ENCODE measurements around the gene AGGF1. TPM values are rescaled to one million over a fixed set of nuclear protein-coding genes. Genes with fewer than 3 reads are reported as not detected.
"Not testable (repeated sequence)": the region's sequence is repeated elsewhere in the genome, so short reads cannot be mapped to it uniquely, and the experiment has no call there.

Gene AGGF1
- total RNA-seq, 1 donor from 2014 or later, result 23.7 TPM

- Mint-ChIP-seq H3K4me3 (ENCODE audit: unreplicated experiment) (peak overlapping the region; percentile 61), H3K4me1 (ENCODE audit: unreplicated experiment) (peaks cover 13% of the 10 kb centered on the region), H3K27me3 (ENCODE audit: unreplicated experiment) (no peaks in the 10 kb centered on the region), H3K36me3 (ENCODE audit: unreplicated experiment) (peaks cover 21% of the 10 kb centered on the region), H3K27ac (ENCODE audit: unreplicated experiment) (peak overlapping the region; percentile 46), H3K9me3 (ENCODE audit: unreplicated experiment) (no peaks in the 10 kb centered on the region)
- TF ChIP-seq, protein P1, sequence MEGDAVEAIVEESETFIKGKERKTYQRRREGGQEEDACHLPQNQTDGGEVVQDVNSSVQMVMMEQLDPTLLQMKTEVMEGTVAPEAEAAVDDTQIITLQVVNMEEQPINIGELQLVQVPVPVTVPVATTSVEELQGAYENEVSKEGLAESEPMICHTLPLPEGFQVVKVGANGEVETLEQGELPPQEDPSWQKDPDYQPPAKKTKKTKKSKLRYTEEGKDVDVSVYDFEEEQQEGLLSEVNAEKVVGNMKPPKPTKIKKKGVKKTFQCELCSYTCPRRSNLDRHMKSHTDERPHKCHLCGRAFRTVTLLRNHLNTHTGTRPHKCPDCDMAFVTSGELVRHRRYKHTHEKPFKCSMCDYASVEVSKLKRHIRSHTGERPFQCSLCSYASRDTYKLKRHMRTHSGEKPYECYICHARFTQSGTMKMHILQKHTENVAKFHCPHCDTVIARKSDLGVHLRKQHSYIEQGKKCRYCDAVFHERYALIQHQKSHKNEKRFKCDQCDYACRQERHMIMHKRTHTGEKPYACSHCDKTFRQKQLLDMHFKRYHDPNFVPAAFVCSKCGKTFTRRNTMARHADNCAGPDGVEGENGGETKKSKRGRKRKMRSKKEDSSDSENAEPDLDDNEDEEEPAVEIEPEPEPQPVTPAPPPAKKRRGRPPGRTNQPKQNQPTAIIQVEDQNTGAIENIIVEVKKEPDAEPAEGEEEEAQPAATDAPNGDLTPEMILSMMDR (IDR thresholded peaks at IDR 0.05), result no peak
- no peak for DNase-seq (ENCODE audit: extremely low spot score, unreplicated experiment)
Measured at GRCh38 chr5:77077829-77078176, 47.6 kb downstream of the AGGF1 start.

DNA sequence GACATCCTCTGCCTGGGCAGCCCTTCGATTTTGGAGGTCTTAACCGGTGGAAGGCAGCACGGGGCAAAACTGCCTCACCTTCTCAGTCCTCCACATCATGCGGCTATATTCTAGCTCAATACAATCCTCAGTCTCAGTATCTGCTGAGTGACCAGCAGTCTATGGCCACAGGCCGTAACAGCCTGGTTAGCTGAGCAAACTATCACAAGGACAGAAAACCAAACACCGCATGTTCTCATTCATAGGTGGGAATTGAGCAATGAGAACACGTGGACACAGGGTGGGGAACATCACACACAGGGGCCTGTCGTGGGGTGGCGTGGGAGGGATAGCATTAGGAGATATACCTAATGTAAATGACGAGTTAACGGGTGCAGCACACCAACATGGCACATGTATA, 50.3 kb downstream of the AGGF1 start:
- Mint-ChIP-seq H3K4me1 (ENCODE audit: unreplicated experiment) (peaks cover 23% of the 10 kb centered on the region), H3K36me3 (ENCODE audit: unreplicated experiment) (peaks cover 27% of the 10 kb centered on the region)
- DNase-seq (ENCODE audit: extremely low spot score, unreplicated experiment); H3K27me3 Mint-ChIP-seq (ENCODE audit: unreplicated experiment); H3K27ac Mint-ChIP-seq (ENCODE audit: unreplicated experiment); H3K4me3 Mint-ChIP-seq (ENCODE audit: unreplicated experiment); H3K9me3 Mint-ChIP-seq (ENCODE audit: unreplicated experiment): not testable (repeated sequence)

GRCh38 chr5:77080905-77081304, 50.7 kb downstream of the AGGF1 start:
- Mint-ChIP-seq H3K4me3 (ENCODE audit: unreplicated experiment) (no peak overlapping the region), H3K27me3 (ENCODE audit: unreplicated experiment) (no peaks in the 10 kb centered on the region), H3K36me3 (ENCODE audit: unreplicated experiment) (peaks cover 27% of the 10 kb centered on the region), H3K9me3 (ENCODE audit: unreplicated experiment) (no peaks in the 10 kb centered on the region), H3K4me1 (ENCODE audit: unreplicated experiment) (peaks cover 27% of the 10 kb centered on the region), H3K27ac (ENCODE audit: unreplicated experiment) (no peak overlapping the region)
- no peak for DNase-seq (ENCODE audit: extremely low spot score, unreplicated experiment)
- TF ChIP-seq, protein P1 (IDR thresholded peaks at IDR 0.05), result no peak

DNA sequence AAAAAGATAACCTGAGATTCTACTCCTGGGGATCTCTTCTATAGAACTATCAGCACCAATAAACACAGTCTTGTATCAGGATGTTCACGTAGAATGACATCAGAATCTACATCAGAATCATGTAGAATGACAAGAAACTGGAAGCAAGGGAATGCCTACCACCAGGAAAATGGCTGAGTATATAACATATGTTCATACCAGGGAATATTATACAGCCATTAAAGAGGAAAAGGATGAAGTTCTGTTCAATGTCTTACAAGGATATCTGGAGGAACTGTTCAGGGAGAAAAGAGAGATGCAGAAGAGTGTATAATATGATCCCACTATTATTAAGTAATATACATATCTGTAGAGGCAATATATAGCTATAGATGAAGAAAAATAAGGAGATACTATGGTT, 52.1 kb downstream of the AGGF1 start:
- no peak overlapping the region for H3K4me3 Mint-ChIP-seq (ENCODE audit: unreplicated experiment)

DNA sequence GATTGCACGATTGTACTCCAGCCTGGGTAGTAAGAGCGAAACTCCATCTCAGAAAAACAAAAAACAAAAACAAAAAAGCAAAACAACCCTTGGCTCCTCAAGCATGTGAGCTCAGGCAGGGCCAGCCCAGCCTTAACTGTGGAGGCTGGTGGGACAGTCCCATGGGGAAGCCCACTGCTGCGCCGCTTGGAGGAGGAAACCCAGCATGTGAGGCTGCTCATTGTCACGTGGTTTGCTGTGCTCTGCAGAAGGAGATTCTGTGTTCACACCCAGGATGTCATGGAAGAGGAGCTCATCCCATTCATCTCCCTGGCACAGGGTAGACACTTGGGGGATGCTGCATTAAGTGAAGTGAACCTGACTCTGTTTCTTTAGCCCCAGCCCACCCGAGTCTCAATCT, 52.9 kb downstream of the AGGF1 start:
- peaks cover 26% of the 10 kb centered on the region for H3K36me3 Mint-ChIP-seq (ENCODE audit: unreplicated experiment)
- no peaks in the 10 kb centered on the region for H3K27me3 Mint-ChIP-seq (ENCODE audit: unreplicated experiment)
- DNase-seq (ENCODE audit: extremely low spot score, unreplicated experiment), result no peak
- no peaks in the 10 kb centered on the region for H3K9me3 Mint-ChIP-seq (ENCODE audit: unreplicated experiment)
- H3K27ac Mint-ChIP-seq (ENCODE audit: unreplicated experiment), result no peak overlapping the region
- TF ChIP-seq, protein P1 (IDR thresholded peaks at IDR 0.05), result no peak
- H3K4me3 Mint-ChIP-seq (ENCODE audit: unreplicated experiment), result no peak overlapping the region
- H3K4me1 Mint-ChIP-seq (ENCODE audit: unreplicated experiment), result peaks cover 26% of the 10 kb centered on the region

More for the DNA sequence above, 52.1 kb downstream of the AGGF1 start:
- TF ChIP-seq, protein P1 (IDR thresholded peaks at IDR 0.05), result no peak
- DNase-seq (ENCODE audit: extremely low spot score, unreplicated experiment), result no peak
- Mint-ChIP-seq H3K27ac (ENCODE audit: unreplicated experiment) (no peak overlapping the region), H3K9me3 (ENCODE audit: unreplicated experiment) (no peaks in the 10 kb centered on the region), H3K4me1 (ENCODE audit: unreplicated experiment) (peaks cover 23% of the 10 kb centered on the region), H3K27me3 (ENCODE audit: unreplicated experiment) (no peaks in the 10 kb centered on the region), H3K36me3 (ENCODE audit: unreplicated experiment) (peaks cover 26% of the 10 kb centered on the region)

GRCh38 chr5:77086368-77086688, 56.1 kb downstream of the AGGF1 start:
- peaks cover 24% of the 10 kb centered on the region for H3K36me3 Mint-ChIP-seq (ENCODE audit: unreplicated experiment)
- peaks cover 31% of the 10 kb centered on the region for H3K4me1 Mint-ChIP-seq (ENCODE audit: unreplicated experiment)
- peaks cover 3% of the 10 kb centered on the region for H3K9me3 Mint-ChIP-seq (ENCODE audit: unreplicated experiment)
- TF ChIP-seq, protein P1 (IDR thresholded peaks at IDR 0.05), result no peak
- H3K4me3 Mint-ChIP-seq (ENCODE audit: unreplicated experiment), result peak overlapping the region; percentile 97
- DNase-seq (ENCODE audit: extremely low spot score, unreplicated experiment), result no peak
- peak overlapping the region; percentile 98 for H3K27ac Mint-ChIP-seq (ENCODE audit: unreplicated experiment)
- no peaks in the 10 kb centered on the region for H3K27me3 Mint-ChIP-seq (ENCODE audit: unreplicated experiment)

Data from osteocyte (in vitro differentiated cells).